Left lung (tissue), 10 donors: ENCODE measurements around the gene GRN. TPM values are rescaled to one million over a fixed set of nuclear protein-coding genes. Genes with fewer than 3 reads are reported as not detected.

ENCODE experiments used
- ATAC-seq: fragments of 200-7000 bp; cut with Tn5 transposase; one replicate; pipeline ENCODE4 v1.9.1; 2020; ENCODE audit warnings: moderate library complexity
- DNase-seq, 4 donors: peaks; one replicate each; pipeline ENCODE4 v3.0.0-alpha.2; 2013 to 2020
- H3K27ac ChIP-seq, 2 donors: fragments of 200-600 bp; sonication (generic) in 1 of 2; one replicate each; pipeline versions ENCODE4 v1.5.0 to v1.8.0; 2020 to 2021
- H3K27me3 ChIP-seq, 2 donors: fragments of 200-600 bp; sonication (generic) in 1 of 2; one replicate each; pipeline versions ENCODE4 v1.5.0 to v1.8.0; 2020 to 2021
- H3K36me3 ChIP-seq, 2 donors: fragments of 200-600 bp; sonication (generic) in 1 of 2; one replicate each; pipeline versions ENCODE4 v1.5.0 to v1.8.0; 2020 to 2021
- H3K4me1 ChIP-seq, 2 donors: fragments of 200-600 bp; one replicate each; pipeline ENCODE4 v1.8.0; 2021
- H3K4me3 ChIP-seq, 2 donors: fragments of 200-600 bp; sonication (generic) in 1 of 2; one replicate each; pipeline versions ENCODE4 v1.5.0 to v1.8.0; 2020 to 2021; ENCODE audit warnings: mild to moderate bottlenecking in 1 of 2
- H3K9me3 ChIP-seq, 2 donors: fragments of 200-600 bp; sonication (generic) in 1 of 2; one replicate each; pipeline versions ENCODE4 v1.5.0 to v1.8.0; 2020 to 2021
- CTCF ChIP-seq, 2 donors: fragments of 200-600 bp; sonication (generic) in 1 of 2; IDR thresholded peaks; one replicate each; pipeline versions ENCODE4 v1.5.0 to v1.8.0; 2021; ENCODE audit warnings: antibody characterized with exemption in 2 of 2
- intact Hi-C, 2 donors: fragments of 100-400 bp; cut with DNase I; formaldehyde crosslinking; loops; one replicate each; pipeline versions ENCODE4 v1.11.2 to v1.14.2; 2022
- polyA plus RNA-seq, 6 donors: library from polyadenylated mRNA; unstranded; fragments of 120-200 nt; gene quantifications; one replicate each; pipeline ENCODE4 v1.2.1, GENCODE V29; 2013; ENCODE audit not compliant: insufficient read length in 6 of 6
- total RNA-seq, 2 donors: library from RNA; stranded (reverse); fragmentation: NEBNext Ultra II Directional; extraction: Animal tissue kit (Norgen Biotek cat#: 25700); gene quantifications; one replicate each; pipeline ENCODE4 v1.2.1, GENCODE V29; 2021
- donor health status: DM: no; HTN: yes; CAD: no.
- donor health status: DM: no; HTN: no; CAD: no.

GRN gene
- total and polyA plus RNA-seq, 8 donors = 199 to 616 (median 235) TPM

DNA sequence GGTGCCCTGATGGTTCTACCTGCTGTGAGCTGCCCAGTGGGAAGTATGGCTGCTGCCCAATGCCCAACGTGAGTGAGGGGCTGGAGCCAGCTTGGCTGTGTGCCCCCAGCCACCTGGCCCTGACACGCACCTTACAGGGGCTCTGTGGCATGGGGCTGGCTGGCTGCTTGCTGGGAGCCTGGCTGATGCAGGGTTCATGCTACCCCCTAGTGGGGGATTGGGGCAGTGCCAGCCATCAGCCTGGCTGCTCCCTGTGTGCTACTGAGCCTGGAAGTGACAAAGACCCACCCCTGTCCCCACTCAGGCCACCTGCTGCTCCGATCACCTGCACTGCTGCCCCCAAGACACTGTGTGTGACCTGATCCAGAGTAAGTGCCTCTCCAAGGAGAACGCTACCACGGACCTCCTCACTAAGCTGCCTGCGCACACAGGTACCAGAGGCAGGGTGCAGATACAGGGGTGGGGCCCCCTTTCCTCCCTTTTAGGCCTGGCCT, 5.7 kb downstream of the GRN start:
- peaks cover 6 to 52% of the 10 kb centered on the region in 2 donors for H3K4me1 ChIP-seq
- intact Hi-C loops = no loop called here
- DNase-seq = peak in 2 of 4 donors; percentile 63 to 89
- peaks cover 3 to 52% of the 10 kb centered on the region in 2 donors for H3K36me3 ChIP-seq
- no peak overlapping the region for H3K27ac ChIP-seq
- peak; percentile 69 for ATAC-seq
- peaks cover 0 to 13% of the 10 kb centered on the region in 2 donors for H3K27me3 ChIP-seq
- H3K4me3 ChIP-seq = no peak overlapping the region
- H3K9me3 ChIP-seq = no peaks in the 10 kb centered on the region
- TF ChIP-seq CTCF (IDR thresholded peaks at IDR 0.05) = peak; percentile 67 to 93

GRCh38 chr17:44351464-44351863, 6.4 kb downstream of the GRN start:
- intact Hi-C loops = no loop called here
- peaks cover 3 to 52% of the 10 kb centered on the region in 2 donors for H3K36me3 ChIP-seq
- ATAC-seq (no peak), DNase-seq (no peak)
- peaks cover 0 to 14% of the 10 kb centered on the region in 2 donors for H3K27me3 ChIP-seq
- H3K9me3 ChIP-seq = no peaks in the 10 kb centered on the region
- no peak overlapping the region for H3K27ac ChIP-seq
- no peak overlapping the region for H3K4me3 ChIP-seq
- TF ChIP-seq CTCF (IDR thresholded peaks at IDR 0.05) = no peak
- H3K4me1 ChIP-seq = peaks cover 0 to 45% of the 10 kb centered on the region in 2 donors

DNA sequence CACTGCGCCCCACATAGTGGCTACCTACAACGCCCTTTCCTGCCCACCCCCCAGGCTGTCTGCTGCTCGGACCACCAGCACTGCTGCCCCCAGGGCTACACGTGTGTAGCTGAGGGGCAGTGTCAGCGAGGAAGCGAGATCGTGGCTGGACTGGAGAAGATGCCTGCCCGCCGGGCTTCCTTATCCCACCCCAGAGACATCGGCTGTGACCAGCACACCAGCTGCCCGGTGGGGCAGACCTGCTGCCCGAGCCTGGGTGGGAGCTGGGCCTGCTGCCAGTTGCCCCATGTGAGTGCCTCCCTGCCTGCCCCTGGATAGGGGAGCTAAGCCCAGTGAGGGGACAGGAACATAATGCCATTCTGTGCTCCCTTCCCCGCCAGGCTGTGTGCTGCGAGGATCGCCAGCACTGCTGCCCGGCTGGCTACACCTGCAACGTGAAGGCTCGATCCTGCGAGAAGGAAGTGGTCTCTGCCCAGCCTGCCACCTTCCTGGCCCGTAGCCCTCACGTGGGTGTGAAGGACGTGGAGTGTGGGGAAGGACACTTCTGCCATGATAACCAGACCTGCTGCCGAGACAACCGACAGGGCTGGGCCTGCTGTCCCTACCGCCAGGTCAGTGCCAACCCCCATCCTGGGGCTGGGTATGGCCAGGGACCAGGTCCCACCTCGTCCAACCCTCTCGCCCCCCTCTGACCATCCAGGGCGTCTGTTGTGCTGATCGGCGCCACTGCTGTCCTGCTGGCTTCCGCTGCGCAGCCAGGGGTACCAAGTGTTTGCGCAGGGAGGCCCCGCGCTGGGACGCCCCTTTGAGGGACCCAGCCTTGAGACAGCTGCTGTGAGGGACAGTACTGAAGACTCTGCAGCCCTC, 7.1 kb downstream of the GRN start:
- no peak for ATAC-seq
- DNase-seq = peak in 1 of 4 donors; percentile 77
- Histone ChIP-seq H3K9me3 (no peaks in the 10 kb centered on the region), H3K27ac (no peak overlapping the region), H3K27me3 (peaks cover 0 to 14% of the 10 kb centered on the region in 2 donors), H3K4me3 (no peak overlapping the region), H3K36me3 (peaks cover 3 to 52% of the 10 kb centered on the region in 2 donors), H3K4me1 (peaks cover 0 to 38% of the 10 kb centered on the region in 2 donors)
- no peak for TF ChIP-seq CTCF (IDR thresholded peaks at IDR 0.05)
- intact Hi-C loops = no loop called here

DNA sequence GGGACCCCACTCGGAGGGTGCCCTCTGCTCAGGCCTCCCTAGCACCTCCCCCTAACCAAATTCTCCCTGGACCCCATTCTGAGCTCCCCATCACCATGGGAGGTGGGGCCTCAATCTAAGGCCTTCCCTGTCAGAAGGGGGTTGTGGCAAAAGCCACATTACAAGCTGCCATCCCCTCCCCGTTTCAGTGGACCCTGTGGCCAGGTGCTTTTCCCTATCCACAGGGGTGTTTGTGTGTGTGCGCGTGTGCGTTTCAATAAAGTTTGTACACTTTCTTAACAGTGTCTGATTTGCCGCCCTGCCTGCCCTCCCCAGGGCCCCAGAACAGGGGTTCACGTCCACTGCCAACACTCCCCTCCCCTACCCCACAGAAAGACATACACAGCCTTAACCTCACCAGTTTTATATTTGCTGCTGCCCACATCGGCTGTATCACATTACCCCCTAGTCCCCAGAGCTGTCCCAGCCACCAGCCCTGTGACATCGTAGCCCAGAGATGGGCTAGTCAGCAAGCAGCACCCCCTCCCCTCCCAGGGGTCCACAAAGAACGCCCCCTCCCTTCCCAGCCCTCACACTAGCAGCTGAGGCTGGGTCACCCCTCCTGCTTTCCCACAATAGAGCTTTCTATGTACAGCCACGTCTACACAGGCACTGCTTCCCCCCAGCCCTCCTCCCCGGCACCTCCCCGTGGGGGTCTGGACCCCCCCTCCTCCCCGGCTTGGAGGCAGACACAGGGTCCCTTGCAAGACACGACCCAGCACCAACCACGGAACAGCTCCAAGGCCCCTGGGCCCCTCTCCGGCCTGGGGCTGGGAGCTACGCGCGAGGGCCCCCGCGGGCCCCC, 7.9 kb downstream of the GRN start:
- Histone ChIP-seq H3K4me3 (peak overlapping the region; percentile 9 to 26), H3K36me3 (peaks cover 3 to 52% of the 10 kb centered on the region in 2 donors), H3K27ac (no peak overlapping the region), H3K27me3 (peaks cover 0 to 14% of the 10 kb centered on the region in 2 donors), H3K4me1 (peaks cover 0 to 29% of the 10 kb centered on the region in 2 donors), H3K9me3 (no peaks in the 10 kb centered on the region)
- no peak for TF ChIP-seq CTCF (IDR thresholded peaks at IDR 0.05)
- intact Hi-C loops = no loop called here
- ATAC-seq (no peak), DNase-seq (peak in 1 of 4 donors; percentile 36)
